ENCODE measurements around the gene STRA8. TPM values are rescaled to one million over a fixed set of nuclear protein-coding genes. Genes with fewer than 3 reads are reported as not detected.
A peak's percentile ranks its signal among the peaks of the same experiment; 100 is the strongest.

STRA8 gene
- polyA plus RNA-seq, 1 donor (not counting 4 experiments of a cell fraction or from before 2014, with no cell fraction given), result not detected

DNA sequence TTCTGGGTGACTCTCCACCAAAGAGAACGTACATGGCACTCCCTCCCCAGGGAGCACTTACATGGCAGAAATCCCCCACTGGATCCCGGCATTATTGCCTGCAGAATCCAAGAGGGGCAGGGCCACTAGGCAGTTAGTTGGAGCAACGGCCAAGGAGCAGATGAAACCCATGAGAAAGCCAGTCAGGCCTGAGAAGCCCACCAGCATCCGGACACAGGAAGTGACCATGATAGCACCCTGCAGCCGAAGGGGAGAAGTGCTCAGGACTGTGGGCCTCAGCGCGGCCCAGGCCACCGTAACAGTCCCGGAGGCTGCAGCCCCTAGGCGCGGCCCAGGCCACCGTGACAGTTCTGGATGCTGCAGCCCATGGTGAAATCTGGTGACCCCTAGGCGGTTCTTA lies 43.5 kb downstream of the STRA8 start:
- no peaks in the 10 kb centered on the region for H3K36me3 ChIP-seq (ENCODE audit: control insufficient read depth in 2 of 2, extremely low read depth in 1 of 2, insufficient read depth in 2 of 2, low read length in 2 of 2)
- H3K27ac ChIP-seq (ENCODE audit: control insufficient read depth, insufficient read depth, low read length), result no peak overlapping the region
- H3K27me3 ChIP-seq (ENCODE audit: control insufficient read depth, extremely low read depth, insufficient read depth, low read length), result no peaks in the 10 kb centered on the region
- no peak overlapping the region for H3K4me3 ChIP-seq (ENCODE audit: control insufficient read depth in 2 of 3, extremely low read depth in 1 of 3, insufficient read depth in 2 of 3, low read depth in 1 of 3, low read length in 3 of 3)
- no peak for DNase-seq (ENCODE audit: low read depth, low spot score)
- peaks cover 6% of the 10 kb centered on the region for H3K4me1 ChIP-seq (ENCODE audit: control insufficient read depth, extremely low read depth, insufficient read depth, low read length)
- H3K9me1 ChIP-seq (ENCODE audit: control insufficient read depth, extremely low read depth, insufficient read depth, low read length), result no peaks in the 10 kb centered on the region
- no peaks in the 10 kb centered on the region for H3K9me3 ChIP-seq (ENCODE audit: control insufficient read depth, low read depth, low read length)
- H2AFZ ChIP-seq (ENCODE audit: control insufficient read depth, low read length), result no peak overlapping the region
- dilution Hi-C loops (cut with MboI; ENCODE audit: extremely low pct_ligation_motif_present, low sequenced_read_pairs), result no loop called here
- no peaks in the 10 kb centered on the region for H3K79me2 ChIP-seq (ENCODE audit: control insufficient read depth, insufficient read depth, low read length)
- FAIRE-seq, result no peak
- no peak overlapping the region for H3K4me2 ChIP-seq (ENCODE audit: control insufficient read depth, extremely low read depth, insufficient read depth, low read depth, low read length)
- no peaks in the 10 kb centered on the region for H4K20me1 ChIP-seq (ENCODE audit: control insufficient read depth, extremely low read depth, insufficient read depth, low read length)
- H3K9ac ChIP-seq (ENCODE audit: control insufficient read depth, extremely low read depth, insufficient read depth, low read length), result no peak overlapping the region
- no peak for TF ChIP-seq EZH2 (IDR thresholded peaks at IDR 0.05; ENCODE audit: low read length)
- TF ChIP-seq, protein P1, sequence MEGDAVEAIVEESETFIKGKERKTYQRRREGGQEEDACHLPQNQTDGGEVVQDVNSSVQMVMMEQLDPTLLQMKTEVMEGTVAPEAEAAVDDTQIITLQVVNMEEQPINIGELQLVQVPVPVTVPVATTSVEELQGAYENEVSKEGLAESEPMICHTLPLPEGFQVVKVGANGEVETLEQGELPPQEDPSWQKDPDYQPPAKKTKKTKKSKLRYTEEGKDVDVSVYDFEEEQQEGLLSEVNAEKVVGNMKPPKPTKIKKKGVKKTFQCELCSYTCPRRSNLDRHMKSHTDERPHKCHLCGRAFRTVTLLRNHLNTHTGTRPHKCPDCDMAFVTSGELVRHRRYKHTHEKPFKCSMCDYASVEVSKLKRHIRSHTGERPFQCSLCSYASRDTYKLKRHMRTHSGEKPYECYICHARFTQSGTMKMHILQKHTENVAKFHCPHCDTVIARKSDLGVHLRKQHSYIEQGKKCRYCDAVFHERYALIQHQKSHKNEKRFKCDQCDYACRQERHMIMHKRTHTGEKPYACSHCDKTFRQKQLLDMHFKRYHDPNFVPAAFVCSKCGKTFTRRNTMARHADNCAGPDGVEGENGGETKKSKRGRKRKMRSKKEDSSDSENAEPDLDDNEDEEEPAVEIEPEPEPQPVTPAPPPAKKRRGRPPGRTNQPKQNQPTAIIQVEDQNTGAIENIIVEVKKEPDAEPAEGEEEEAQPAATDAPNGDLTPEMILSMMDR (optimal IDR thresholded peaks at IDR 0.05 in 1 of 3, IDR thresholded peaks at IDR 0.05 in 1 of 3, conservative IDR thresholded peaks at IDR 0.05 in 1 of 3; ENCODE audit: extremely low read depth in 1 of 3, insufficient read depth in 2 of 3, low read length in 3 of 3), result no peak

DNA sequence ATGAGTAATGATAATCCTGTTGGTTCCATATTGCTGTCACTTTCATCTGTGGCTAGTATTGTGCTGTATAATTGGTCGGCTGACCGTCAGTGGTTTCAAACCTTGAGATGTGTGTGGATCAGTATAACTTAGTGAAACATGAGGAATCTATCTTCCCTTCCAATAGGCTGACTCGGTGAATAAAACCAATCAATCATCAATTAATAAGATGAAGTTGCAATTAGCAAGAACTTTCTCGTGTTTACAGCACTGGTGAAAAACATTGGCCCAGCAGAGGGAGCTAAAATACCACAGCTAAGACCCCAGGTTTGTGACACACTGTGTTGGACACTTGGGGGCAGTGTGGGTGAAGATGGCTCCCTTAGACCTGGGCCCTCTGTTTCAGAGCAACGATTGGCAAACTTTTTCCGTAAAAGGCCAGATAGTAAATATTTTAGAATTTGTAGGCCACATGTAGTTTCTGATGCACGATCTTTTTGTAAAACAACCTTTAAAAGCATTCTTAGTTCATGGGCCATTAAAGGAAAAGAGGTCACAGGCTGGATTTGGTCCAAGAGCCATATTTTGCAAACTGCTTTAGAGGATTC lies 47.8 kb downstream of the STRA8 start:
- TF ChIP-seq, protein P1 (optimal IDR thresholded peaks at IDR 0.05 in 1 of 3, IDR thresholded peaks at IDR 0.05 in 1 of 3, conservative IDR thresholded peaks at IDR 0.05 in 1 of 3; ENCODE audit: extremely low read depth in 1 of 3, insufficient read depth in 2 of 3, low read length in 3 of 3), result peak; percentile 86 to 99 (median 99)
- no peak for TF ChIP-seq EZH2 (IDR thresholded peaks at IDR 0.05; ENCODE audit: low read length)
- no peak overlapping the region for H3K4me3 ChIP-seq (ENCODE audit: control insufficient read depth in 2 of 3, extremely low read depth in 1 of 3, insufficient read depth in 2 of 3, low read depth in 1 of 3, low read length in 3 of 3)
- no peak overlapping the region for H3K4me2 ChIP-seq (ENCODE audit: control insufficient read depth, extremely low read depth, insufficient read depth, low read depth, low read length)
- H3K4me1 ChIP-seq (ENCODE audit: control insufficient read depth, extremely low read depth, insufficient read depth, low read length), result peaks cover 16% of the 10 kb centered on the region
- no peaks in the 10 kb centered on the region for H3K9me1 ChIP-seq (ENCODE audit: control insufficient read depth, extremely low read depth, insufficient read depth, low read length)
- H3K9ac ChIP-seq (ENCODE audit: control insufficient read depth, extremely low read depth, insufficient read depth, low read length), result no peak overlapping the region
- H3K79me2 ChIP-seq (ENCODE audit: control insufficient read depth, insufficient read depth, low read length), result no peaks in the 10 kb centered on the region
- no peaks in the 10 kb centered on the region for H3K9me3 ChIP-seq (ENCODE audit: control insufficient read depth, low read depth, low read length)
- peak; percentile 55 for DNase-seq (ENCODE audit: low read depth, low spot score)
- no peak overlapping the region for H3K27ac ChIP-seq (ENCODE audit: control insufficient read depth, insufficient read depth, low read length)
- H4K20me1 ChIP-seq (ENCODE audit: control insufficient read depth, extremely low read depth, insufficient read depth, low read length), result no peaks in the 10 kb centered on the region
- H3K27me3 ChIP-seq (ENCODE audit: control insufficient read depth, extremely low read depth, insufficient read depth, low read length), result no peaks in the 10 kb centered on the region
- no peak overlapping the region for H2AFZ ChIP-seq (ENCODE audit: control insufficient read depth, low read length)
- H3K36me3 ChIP-seq (ENCODE audit: control insufficient read depth in 2 of 2, extremely low read depth in 1 of 2, insufficient read depth in 2 of 2, low read length in 2 of 2), result no peaks in the 10 kb centered on the region
- dilution Hi-C loops (cut with MboI; ENCODE audit: extremely low pct_ligation_motif_present, low sequenced_read_pairs), result no loop called here
- peak; percentile 84 for FAIRE-seq
